GM13976 (cell line): ENCODE data around the gene RPS6KA4.

Experiments used
- DNase-seq: peaks from one replicate; pipeline ENCODE4 v3.0.0; 2012; ENCODE audit warnings: low spot score
- CTCF ChIP-seq: IDR thresholded peaks from 2 replicates; pipeline ENCODE4 v1.5.1; 2012; ENCODE audit warnings: borderline replicate concordance, mild to moderate bottlenecking; ENCODE audit not compliant: insufficient read depth; ENCODE audit errors: extremely low read depth, missing control alignments, control extremely low read depth
- in situ Hi-C: fragments of 300-500 bp; cut with MboI; formaldehyde crosslinking; loops from one replicate; pipeline ENCODE4 v1.12.0; 2022; ENCODE audit warnings: low sequenced_read_pairs, mixed read lengths, inconsistent platforms; ENCODE audit not compliant: unreplicated experiment

Gene RPS6KA4

GRCh38 chr11:64338716-64339115 lies 20.2 kb upstream of the RPS6KA4 start:
- no peak for DNase-seq
- no peak for TF ChIP-seq CTCF
- in situ Hi-C loops = no loop called here

DNA sequence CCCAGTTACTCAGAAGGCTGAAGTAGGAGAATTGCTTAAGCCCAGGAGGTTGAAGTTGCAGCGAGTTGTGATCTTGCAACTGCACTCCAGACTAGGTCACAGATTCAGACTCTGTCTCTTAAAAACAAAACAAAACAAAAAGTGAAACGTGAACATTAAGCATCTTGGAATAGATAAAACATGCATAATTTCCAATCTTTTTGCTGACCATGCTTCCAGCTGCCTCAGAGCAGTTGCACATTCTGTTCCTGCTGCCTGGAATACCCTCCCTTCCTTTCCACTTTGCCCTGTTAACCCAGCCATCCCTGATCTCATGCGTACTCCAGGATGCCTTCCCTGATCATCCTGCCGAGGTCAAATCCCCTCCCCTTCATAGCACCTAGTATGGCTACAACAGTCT lies 19.7 kb upstream of the RPS6KA4 start:
- in situ Hi-C loops = no loop called here
- TF ChIP-seq CTCF = no peak
- DNase-seq = no peak

DNA sequence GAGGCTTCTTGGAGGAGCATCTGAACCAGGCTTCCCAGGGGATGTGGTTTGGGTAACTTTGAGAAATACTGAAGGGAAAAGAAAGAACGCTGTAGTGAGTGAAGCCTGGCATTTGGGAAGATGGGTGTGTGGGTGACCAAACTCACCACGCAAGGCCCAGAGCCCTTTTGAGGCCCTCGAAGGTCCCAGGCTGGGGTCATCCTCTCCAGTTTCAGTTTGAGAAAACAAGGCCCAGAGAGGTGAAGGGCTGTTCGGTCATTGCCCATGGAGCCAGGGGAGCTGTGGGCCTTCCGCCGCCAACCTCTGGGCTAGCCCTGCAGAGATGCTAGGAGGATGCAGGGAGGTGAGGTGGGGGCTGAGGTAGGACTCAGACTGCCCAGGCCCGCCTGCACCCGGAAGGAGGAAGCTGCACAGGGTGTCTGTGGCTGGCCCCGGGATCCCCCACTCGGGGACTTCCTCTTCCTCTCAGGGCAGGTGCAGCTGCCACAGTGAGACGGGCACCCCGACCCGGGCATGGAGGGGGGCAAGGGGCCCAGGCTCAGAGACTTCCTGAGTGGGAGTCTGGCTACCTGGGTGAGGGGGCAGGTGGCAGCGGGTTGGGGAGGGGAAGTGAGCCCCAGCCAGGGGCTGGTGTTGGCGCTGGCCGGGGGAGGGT lies 19.1 kb upstream of the RPS6KA4 start, which contains the start of gene CCDC88B:
Gene CCDC88B, plus strand, starts transcription at position 451 of the 655 bp plus-strand sequence. Its CDS starts 63 bp downstream, at position 514.
- peak; percentile 89 for DNase-seq
- in situ Hi-C loops = no loop called here
- TF ChIP-seq CTCF = no peak

- peak; percentile 90 for DNase-seq
- in situ Hi-C loops = no loop called here
- TF ChIP-seq CTCF = no peak
Measured at GRCh38 chr11:64340671-64341335, 18.2 kb upstream of the RPS6KA4 start.

GRCh38 chr11:64341429-64341828 lies 17.5 kb upstream of the RPS6KA4 start:
- no peak for TF ChIP-seq CTCF
- in situ Hi-C loops = no loop called here
- DNase-seq = no peak

GRCh38 chr11:64341851-64342791 lies 16.8 kb upstream of the RPS6KA4 start:
- in situ Hi-C loops = no loop called here
- TF ChIP-seq CTCF = peak; percentile 15

More at GRCh38 chr11:64341851-64342791, 16.8 kb upstream of the RPS6KA4 start:
- peak; percentile 97 for DNase-seq
